PC-3 (cell line): ENCODE results near the gene SPRED1.

ENCODE experiments used
- CTCF ChIP-seq: fragments of 300-600 bp; sonication (generic); conservative IDR thresholded peaks from 2 replicates; pipeline ENCODE4 v1.5.1; 2017; ENCODE audit warnings: antibody characterized with exemption, low read depth, mild to moderate bottlenecking, low read length
- EZH2 ChIP-seq: fragments of 300-600 bp; sonication (generic); IDR thresholded peaks from one replicate; pipeline ENCODE4 v1.6.1; 2017; ENCODE audit warnings: antibody characterized with exemption, mild to moderate bottlenecking, low read length; ENCODE audit not compliant: unreplicated experiment
- EZH2phosphoT487 ChIP-seq: fragments of 300-600 bp; sonication (generic); IDR thresholded peaks from 2 replicates; pipeline ENCODE4 v1.6.1; 2018; ENCODE audit warnings: mild to moderate bottlenecking, antibody characterized with exemption, low read length, borderline replicate concordance

GRCh38 chr15:38281031-38281430 is 28.4 kb downstream of the SPRED1 start:
- TF ChIP-seq CTCF, result no peak
- no peak for TF ChIP-seq EZH2
- TF ChIP-seq EZH2phosphoT487, result no peak
